EH (cell line): ENCODE measurements around the gene BBS7.

ENCODE experiments used
- DNase-seq: peaks from one replicate; pipeline ENCODE4 v3.0.0-alpha.2; 2015; ENCODE audit warnings: low read depth

BBS7 gene

DNA sequence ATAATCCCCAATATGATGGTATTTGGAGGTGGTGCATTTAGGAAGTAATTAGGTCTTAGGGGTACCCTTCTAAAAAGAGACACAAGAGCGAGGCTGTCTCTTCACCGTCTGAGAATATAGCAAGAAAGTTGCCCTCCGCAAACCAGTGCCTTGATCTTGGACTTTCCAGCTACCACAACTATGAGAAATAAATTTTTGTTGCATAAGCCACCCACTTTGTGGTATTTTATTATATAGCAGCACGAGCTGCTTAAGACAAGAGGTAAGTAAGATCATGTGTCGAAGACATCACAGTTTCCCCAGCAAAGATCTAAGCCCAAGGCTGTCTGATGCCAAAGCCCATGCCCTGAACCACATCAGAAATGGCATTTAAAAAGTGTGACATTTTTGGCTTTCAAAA lies 78.8 kb downstream of the BBS7 start:
- DNase-seq: peak; percentile 89

DNA sequence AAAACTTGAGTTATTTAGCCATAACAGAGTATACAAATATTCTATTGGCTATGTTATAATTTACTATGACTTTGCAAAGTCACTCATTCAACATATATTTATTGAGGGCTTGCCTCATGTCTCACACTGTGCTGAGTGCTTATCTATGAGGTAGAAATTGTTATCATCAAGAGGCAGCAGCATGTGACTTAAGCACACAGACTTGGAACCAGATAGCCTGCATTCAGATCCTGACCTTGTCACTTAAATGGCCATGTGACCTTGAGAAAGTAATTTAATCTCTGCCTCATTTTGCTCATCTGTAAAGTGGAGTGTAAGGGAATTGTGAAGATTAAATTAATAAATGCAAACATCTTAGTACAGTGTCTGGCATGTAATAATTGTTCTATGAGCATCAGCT lies 79.3 kb downstream of the BBS7 start:
- no peak for DNase-seq

DNA sequence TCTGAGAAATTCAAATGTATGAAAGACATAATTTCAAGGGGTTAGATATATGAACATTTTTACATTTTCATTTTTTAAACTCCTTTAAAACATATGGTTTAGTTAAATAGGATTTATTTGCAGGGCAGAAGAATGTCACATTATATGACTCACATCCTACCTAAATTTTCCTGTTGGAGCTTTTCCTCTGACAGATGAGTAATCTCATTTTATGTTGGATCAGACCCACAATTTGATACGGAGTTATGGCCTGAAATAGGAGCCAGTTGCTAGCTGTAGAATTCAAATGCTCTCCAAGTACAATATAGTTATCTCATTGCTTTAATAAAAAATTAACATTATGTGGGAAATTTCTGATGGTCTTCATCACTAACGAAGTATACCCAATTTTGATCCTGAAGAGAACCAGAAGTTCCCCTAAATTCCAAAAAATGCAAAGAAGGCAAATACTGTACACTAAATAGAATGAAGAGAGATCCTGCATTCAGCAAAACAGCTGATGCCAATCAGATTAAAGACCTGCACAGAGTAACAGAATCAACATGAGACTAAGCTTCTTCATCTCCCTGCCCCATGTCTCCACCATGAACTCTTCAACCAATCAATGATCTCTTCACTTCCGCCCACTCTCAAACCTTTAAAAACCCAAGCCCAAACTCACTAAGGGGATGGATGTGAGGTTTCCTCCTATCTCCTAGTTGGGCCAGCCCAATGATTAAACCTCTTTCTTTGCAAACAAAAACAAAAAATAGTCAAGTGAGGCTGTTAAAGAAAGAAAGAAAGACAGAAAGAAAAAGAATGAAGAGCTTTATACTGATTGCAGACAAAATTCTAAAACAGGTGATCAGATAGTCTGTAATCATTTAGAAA lies 80.1 kb downstream of the BBS7 start:
- peak; percentile 86 for DNase-seq

DNA sequence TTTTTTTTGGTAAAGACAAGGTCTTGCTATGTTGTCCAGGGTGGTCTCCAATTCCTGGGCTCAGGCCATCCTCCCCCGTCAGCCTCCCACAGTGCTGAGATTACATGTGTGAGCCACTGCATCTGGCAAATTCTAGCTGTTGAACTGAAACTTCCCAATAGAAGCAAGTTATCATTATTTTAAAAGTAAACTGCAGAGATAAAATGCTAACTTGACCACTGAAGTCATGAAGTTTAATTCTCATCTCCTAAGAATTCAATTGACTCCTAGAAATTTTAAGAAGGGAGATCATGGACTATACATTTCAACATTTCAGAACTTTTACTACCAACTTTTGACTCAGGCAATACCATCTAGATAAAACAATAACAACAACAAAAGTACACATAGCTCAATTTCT lies 80.8 kb downstream of the BBS7 start:
- peak; percentile 38 for DNase-seq

DNA sequence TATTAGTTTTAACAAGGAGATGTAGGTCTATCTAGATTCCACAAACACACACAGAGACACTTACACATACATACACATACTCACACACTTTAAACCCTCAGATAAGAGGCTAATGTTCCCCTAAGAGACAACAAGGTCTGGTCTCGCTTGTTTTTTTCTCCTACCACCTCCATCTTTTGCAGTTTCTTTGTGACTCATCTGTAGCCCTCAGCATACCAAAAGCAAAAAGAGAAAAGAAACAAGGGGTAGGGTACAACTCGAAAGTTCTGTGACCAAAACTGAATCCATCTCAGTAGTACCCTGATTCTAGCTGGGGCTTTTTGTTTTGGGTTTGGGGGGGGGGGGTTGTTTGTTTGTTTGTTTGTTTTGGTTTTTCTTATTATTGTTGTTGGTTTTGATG lies 81.4 kb downstream of the BBS7 start:
- DNase-seq: no peak

DNA sequence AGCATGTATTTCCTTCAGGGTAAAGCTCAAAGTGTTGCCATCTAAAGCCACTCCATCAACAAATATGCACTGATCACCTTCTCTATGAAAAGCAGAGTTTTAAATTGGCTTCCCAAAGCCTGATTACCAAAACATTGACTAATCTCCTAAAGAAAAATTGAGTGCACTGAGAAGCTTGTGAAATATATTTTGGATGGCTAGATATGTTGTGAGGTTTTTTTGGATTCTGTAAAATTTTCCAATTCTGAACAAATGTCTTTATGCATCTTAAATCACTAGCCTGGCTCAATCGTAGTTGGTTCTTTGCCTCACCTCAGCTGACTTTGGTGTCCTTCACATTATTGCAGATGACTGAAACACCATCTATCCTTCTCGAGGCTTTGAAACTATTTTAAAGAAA lies 84.1 kb downstream of the BBS7 start:
- no peak for DNase-seq

DNA sequence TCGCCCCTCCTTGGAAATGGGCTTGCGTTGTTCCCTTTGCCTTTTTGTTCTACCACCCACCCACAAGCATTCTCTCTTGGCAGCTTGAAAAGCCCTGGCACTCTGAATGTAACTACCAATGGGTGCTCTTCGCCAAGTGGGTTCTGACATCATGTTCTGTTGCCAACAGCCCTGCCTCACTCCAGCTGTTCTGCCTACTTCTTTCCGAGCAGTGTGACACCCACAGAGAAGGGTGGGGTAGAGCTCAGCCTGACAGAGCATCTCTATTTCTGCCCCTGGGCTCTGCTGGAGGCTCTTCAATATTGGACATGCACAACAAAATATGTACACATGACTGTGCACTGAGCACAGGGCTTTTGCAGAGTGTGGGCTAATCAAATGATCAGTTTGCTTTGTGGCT lies 84.8 kb downstream of the BBS7 start:
- peak; percentile 43 for DNase-seq

DNA sequence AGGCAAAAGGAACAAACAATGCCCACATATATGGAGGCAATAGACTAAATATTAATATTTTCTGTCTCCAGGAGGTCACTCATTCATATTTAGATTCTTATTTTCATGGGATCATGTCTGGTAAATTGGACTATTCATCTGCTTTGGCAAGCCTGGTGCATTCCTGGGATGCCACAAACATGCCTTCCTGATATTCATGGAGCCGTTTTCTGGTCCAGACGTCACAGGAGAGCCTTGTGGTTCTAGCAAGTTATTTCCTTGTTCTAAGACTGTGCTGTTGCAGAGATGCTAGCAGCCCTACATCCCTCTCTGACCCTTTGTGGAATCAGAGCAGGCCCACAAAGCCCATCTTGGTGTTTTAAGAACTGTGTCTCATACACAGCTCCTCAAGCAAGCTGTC lies 85.3 kb downstream of the BBS7 start:
- peak; percentile 98 for DNase-seq

DNA sequence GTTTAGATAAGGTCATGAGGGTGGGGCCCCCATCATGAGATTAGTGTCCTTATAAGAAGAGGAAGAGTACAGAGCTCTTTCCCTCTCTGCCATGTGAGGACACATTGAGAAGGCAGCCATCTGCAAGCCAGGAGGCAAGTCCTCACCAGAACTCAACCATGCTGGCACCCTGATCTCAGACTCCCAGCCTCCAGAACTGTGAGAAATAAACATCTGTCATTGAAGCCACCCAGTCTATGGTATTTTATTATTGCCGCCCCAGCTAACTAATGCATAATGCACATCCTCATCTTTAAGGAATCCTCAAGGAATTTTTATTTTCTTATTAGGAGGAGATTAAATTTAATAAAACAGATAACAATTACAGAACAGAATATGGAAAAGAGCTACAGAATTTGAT lies 85.9 kb downstream of the BBS7 start:
- peak; percentile 77 for DNase-seq

DNA sequence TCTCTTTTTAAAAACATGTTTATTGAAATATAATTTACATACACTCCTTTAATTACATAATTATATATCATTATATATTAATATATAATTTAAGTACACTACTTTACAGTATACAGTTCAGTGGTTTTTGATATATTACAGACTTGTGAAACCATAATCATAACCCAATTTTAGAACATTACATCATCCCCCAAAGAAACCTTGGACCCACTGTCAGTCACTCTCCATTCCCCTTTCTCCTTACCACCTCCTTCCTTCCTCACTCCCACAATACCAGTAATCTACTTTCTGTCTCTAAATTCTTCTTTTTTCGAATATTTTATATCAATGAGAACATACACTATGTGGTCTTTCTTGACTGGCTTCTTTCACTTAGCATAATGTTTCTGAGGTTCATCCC lies 87.1 kb downstream of the BBS7 start:
- DNase-seq: no peak

DNA sequence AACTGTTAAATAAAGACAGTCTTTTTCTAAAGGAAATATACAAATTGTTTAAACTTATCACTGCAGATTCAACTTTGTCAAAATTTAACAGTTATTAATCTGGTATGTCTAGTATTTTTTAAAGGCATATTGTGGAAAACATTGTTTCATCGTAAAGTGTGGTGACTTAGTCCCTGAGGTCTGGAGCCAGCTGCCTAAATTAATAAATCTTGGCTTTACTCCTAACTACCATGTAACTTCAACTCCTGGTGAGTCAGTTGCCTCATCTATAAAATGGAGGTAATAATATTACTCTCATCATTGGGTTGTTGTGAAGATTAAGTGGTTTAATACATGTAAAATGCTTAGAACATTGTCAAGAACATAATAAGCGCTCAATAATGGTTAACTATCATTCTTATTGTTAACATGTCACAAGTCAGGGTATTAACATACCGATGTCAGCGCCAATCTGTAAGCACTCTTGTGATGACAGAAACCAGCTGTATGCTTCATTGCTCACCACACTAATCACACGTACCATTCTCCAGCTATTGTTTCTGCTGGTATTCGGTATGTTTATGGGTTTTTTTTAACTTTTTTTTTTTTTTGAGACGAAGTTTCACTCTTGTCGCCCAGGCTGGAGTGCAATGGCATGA lies 91.2 kb downstream of the BBS7 start:
- DNase-seq: peak; percentile 19

DNA sequence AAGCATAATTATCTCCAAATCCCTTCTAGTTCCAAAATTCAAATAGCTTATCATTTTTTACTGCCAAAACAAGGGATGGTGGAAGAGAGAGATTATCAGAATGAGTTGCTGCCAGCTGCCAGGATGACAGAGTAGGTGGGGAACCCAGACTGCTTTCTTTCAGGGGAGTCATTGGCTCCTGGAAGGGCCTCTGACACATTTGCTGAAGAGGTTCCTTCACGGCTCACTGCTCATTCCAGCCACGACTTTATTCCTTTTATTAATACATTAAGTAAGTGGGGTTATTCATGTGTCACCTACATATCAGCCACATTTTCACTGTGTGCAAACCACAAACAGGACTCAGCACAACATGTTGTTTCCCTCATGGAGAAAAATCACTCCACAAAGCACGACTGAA lies 92.6 kb downstream of the BBS7 start:
- DNase-seq: no peak

DNA sequence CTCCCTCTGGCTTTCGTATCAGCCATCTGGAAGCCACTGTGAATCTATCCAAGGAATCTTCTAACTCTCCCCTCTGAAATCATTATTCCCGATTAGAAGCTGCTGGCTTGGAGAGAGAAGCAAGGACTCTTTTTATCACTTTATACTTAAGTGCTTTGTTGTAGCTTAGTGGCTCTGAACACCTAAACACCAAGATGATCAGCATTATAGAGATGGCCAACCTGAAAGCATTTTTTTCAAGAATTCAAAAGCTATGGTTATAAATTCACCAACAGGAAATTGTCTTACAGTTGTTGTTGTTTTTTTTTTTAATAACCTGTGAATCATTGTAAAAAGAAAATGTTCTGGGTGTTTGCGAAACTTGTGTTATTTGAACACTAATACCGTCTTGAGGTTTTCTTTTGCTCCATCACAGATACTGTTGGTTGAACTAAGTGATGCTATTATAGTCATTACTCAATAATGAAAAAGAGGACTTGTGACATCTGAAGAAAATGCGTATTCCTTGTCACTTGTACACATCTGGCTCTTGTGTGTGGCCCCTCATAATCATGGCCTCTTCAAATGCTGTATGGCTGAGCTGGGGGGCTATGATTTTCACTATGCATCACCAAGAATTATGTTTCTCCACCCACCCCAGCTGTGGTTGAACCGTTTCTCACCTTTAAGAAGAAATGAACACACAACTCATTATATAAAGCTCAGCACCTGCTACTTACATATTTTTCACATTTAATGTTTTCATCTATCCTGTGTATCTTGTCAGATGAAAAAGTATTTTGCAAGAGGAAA lies 93.5 kb downstream of the BBS7 start:
- no peak for DNase-seq
